ENCODE measurements around the gene C2CD4D.
"Not testable (repeated sequence)": the region's sequence is repeated elsewhere in the genome, so short reads cannot be mapped to it uniquely, and the experiment has no call there.

Gene C2CD4D

DNA sequence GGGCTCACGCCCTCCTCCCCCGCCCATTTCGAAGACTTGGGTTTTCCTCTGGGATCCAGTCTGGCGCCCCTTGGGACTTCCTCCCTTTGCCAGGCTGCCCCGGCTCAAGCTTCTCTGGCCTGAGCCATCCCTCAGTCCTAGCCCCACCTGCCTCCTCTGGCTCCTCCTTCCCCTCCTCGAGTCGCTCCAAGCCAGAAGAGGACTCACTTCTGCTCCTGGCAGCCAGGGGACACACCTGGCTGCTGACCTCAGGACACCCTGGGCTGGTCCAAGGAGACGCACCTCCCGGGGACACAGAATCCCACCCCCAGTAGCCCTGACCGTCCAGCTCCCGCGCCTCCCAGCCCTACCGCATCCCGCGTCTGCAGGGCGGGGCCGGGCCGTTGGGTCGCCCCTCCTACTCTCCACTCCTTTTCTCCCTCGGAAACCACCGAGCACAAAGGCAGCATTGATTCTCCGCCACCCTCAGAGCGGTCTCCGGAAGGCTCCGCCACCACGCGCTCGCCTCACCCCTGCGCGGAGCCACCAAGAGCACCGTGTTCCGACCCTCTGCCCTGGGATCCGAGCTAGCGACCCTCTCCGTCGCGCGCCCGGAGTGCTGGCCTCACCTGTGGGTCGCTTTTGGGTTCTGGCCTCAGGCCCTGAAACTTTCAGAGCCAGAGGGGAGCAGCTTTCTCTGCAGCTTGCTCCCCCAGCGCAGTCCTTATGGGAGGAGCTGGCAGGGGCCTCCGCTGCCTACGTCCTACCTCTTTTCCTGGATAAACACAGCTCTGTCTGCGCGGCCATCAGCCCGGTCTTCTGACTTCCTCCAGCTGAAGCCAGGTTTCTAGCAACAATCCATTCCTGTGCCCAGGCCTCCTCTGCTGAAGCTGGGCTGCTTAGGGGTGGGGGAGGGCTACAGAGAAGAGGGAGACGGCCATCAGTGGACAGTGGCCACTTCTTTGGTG is at the start of gene C2CD4D:
C2CD4D (minus strand) TSS at position 364 of the 947 bp plus-strand sequence. CDS start 831 bp downstream, outside the sequence.
- no peak for DNase-seq

DNA sequence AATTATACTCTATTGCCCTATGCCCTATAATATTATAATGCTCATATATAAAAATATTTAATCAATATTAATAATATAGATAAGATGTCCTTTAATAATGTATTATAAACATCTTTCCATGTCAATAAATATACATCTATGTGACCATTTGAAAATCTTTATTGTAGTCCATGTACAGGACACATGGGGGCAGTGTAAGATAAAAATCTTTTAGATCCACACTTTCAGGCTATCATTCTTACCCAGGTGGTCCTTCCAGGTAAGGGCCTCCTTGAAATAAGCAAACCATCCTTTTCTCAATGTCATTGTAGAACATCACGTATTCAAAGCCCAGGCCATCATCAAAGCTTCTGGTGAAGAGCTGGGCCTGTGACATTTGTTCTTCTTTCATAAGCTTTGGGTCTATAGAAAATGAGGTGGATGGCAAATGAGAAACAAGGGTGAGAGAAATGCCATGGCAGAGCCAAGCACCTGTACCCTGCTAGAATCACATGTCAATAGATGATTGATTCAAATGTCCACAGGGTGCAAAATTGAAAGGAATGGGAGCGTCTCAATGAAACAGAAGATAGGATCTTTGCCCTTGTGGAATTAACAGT is 49.5 kb upstream of the C2CD4D start:
- DNase-seq: no peak

DNA sequence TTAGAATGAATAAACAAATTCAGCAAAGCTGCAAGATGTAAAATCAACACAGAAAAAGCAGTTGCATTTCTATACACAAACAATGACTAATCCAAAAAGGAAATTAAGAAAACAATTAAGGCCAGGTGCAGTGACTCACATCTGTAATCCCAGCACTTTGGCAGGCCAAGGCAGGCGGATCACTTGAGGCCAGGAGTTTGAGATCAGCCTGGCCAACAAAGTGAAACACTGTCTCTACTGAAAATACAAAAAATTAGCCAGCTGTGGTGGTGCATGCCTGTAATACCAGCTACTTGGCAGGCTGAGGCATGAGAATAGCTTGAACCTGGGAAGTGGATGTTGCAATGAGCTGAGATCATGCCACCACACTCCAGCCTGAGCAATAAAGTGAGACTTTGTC is 47.4 kb upstream of the C2CD4D start:
- DNase-seq: no peak

DNA sequence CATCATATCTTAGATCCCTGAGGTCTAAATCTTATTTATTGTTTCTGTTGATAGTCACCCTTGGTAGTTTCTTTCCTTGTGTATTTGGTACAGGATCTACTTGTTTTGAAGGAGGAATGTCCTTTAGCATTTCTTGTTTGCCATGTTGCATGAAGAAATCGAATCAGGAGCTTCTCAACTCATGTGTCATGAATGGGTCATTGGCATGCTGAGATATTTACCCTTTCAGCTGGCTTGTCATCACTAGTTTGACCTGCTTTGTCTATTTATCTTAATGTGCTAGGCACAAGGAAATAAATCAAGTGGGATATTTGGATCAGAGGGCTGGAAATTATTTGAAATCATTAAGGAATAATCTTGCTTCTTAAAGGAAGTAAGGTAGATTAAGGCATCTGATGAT is 45.9 kb upstream of the C2CD4D start:
- DNase-seq: no peak

DNA sequence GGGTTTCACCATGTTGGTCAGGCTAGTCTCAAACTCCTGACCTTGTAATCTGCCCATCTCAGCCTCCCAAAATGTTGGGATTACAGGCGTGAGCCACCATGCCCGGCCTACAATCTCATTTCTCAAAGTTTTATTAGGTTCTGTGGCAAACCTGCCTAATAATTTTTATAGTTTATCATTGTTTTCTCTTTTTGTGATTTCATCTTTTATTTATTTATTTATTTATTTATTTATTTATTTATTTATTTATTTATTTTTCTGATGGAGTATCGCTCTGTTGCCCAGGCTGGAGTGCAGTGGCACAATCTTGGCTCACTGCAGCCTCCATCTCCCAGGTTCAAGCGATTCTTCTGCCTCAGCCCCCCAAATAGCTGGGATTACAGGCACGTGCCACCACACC is 45.3 kb upstream of the C2CD4D start:
- DNase-seq: not testable (repeated sequence)

DNA sequence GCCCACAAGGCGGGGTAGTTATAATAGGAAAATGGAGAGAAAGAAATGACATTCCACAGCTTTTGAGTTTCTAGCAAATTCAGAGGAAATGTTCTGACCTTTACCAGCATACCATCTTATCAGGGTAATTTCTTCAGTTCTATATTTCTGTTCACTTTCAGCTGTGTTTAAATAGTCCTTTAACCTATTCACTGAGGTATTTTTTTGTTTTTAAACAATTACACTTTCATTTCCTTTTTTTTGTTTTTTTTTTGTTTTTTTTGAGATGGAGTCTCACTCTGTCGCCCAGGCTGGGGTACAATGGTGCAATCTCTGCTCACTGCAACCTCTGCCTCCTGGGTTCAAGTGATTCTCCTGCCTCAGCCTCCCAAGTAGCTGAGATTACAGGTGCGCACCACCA is 44.8 kb upstream of the C2CD4D start:
- not testable (repeated sequence) for DNase-seq

DNA sequence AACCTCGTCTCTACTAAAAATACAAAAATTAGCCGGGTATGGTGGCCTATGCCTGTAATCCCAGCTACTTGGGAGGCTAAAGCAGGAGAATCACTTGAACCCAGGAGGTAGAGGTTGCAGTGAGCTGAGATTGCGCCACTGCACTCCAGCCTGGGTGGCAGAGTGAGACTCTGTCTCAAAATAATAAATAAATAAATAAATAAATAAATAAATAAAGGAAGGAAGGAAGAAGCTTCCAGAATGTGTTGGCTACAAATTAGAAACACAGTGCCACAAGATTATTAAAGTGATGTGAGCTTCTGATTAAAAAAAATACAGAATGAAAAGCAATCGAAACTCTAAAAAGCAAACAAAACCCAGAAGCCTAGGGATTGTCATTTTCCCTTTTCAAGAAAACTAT is 44.3 kb upstream of the C2CD4D start:
- not testable (repeated sequence) for DNase-seq

DNA sequence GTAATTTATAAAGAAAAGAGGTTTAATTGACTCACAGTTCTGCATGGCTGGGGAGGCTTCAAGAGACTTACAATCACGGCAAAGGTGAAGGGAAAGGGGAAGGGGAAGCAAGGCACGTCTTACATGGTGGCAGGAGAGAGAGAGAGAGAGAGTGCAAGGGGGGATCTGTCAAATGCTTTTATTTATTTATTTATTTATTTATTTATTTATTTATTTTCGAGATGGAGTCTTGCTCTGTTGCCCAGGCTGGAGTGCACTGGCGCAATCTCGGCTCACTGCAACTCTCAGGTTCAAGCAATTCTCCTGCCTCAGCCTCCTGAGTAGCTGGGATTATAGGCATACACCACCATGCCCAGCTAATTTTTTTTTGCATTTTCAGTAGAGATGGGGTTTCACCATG is 43.3 kb upstream of the C2CD4D start:
- DNase-seq: not testable (repeated sequence)

DNA sequence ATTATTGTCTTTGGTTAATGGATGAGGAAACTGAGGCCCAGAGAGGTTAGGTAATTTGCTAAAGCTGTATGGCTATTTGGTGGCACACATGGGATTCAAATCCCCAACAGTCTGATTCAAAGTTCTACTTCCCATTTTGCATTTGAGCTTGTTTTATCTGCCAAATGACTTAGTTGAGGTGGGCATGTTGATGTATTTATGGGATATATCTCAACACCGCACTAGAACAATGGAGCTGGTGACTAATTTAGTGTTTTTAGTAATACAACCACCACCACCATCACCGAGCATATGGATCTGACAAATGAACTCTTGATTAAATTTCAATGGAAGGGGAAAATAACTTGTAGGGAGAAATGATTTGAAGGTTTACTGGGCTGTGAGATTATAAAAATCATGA is 42.8 kb upstream of the C2CD4D start:
- DNase-seq: no peak

DNA sequence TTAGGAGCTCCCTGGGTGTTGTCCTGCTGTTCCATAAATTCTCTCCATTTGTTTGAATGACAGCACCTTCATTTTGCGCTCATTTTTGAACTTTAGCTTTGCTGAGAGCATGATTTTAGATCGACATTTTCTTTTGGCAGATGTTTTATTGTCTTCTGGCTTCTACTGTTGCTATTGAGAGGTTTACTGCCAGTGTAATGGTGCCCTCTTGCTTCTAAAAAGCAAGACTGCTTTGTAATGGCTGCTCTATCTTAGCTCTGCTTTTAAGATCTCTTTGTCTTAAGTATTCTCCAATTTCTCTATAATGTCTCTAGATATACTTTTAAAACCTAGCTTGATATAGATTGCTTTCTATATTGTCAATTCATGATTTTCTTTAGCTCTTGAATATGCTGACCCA is 41.9 kb upstream of the C2CD4D start:
- no peak for DNase-seq

DNA sequence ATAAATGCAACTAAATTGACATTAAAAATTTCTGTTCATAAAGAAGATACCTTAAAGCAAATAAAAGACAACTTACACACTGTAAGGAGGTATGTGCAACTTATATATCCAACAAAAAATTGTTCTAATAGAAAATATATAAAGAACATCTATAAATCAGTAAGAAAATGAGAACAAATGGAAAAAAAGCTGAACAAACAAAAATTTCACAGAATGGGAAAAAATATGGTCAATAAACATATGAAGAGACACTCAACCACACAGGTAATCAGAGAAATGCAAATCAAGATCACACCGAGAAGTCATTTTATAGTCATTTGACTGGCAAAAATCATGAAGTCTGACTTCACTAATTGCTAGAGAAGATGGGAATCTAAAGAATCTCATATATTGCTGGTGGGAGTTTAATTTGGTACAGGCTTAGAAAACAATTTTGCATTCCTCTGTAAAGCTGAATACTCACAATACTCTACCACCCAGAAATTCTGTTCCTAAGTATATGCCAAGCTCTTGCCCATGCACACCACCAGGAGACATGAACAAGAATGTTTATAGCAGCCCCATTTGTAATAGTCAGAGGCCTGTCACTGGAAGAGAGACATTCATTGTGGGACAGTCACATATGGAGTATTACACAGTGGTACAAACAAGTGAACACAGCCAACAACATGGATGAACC is 35.9 kb upstream of the C2CD4D start:
- DNase-seq: no peak

DNA sequence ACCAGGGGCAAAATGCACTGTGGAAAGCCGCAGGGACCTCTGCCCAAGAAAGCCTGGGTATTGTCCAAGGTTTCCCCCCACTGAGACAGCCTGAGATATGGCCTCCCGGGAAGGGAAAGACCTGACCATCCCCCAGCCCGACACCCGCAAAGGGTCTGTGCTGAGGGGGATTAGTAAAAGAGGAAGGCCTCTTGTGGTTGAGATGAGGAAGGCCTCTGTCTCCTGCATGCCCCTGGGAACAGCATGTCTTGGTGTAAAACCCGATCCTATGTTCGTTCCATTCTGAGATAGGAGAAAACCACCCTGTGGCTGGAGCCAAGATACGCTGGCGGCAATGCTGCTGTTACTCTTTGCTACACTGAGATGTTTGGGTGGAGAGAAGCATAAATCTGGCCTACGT is 33.2 kb upstream of the C2CD4D start:
- not testable (repeated sequence) for DNase-seq

DNA sequence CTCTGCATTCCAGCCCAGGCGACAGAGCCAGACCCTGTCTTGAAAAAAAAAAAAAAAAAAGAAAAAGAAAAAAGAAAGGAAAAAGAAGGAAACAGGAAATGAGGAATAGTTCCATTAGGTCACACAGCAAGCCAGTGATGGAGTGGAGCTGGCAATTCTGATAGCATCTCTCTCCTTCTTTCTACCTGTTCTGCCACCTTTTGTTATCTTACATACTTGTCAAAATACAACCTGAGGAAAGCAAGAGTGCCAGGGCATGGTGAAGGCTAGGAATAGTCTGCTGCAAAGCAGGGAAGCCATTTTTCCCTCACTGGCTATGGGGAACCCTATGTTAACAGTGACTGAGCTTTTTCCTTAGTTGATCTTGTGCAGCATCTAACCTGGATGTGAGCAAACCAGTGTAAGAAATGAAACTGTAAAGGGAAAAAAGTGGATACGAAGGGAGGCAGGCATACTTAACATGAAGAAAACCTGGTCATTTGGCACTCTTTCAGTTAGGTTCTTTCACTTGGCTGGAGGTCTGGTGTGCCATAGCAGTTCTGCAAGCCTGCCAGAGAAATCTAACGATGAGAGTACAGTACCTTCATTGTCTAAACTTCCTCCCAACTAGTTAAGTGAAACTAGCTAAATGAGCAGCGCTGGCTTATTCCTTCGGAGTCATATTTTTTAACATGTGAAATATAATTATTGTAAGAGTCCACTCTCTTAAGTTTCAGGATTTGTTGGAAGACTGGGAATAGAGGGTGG is 31.8 kb upstream of the C2CD4D start:
- DNase-seq: no peak

DNA sequence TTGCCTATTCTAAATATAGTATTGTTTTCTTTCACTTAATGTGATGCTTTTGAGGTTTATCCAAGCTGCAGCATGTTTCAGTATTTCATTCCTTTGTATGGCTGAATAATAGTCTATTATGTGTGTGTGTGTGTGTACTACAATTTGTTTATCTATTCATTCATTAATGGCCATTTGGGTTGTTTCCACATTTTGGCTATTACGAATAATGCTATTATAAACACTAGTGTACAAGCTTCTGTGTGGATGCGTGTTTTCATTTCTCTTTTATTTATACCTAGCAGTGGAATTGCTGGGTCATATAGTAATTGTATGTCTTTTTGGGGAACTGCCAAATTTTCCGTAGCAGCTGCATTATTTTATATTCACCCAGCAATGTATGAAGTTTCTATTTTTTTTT is 28.9 kb upstream of the C2CD4D start:
- DNase-seq: no peak

DNA sequence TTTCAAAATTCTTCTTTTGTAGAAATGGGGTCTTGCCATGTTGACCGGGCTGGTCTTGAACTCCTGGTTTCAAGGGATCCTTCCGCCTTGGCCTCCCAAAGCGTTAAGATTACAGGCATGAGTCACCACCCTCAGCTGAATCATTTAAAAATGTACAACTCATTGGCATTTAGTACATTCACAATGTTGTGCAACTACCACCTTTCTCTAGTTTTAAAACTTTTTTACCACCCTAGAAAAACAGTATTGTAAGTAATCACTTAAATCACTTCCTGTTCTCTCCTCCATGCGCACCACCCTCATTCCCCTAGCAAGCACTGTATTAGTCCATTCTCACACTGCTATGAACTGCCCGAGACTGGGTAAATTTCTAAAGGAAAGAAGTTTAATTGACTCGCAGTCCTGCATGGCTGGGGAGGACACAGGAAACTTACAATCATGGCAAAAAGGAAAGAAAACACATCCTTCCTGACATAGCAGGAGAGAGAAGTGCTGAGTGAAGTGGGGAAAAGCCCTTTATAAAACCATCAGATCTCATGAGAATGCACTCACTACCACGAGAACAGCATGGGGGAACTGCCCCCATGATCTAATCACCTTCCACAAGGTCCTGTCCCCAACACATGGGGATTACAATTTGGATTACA is 28.3 kb upstream of the C2CD4D start:
- DNase-seq: peak in 1 of 2 donors; percentile 32

DNA sequence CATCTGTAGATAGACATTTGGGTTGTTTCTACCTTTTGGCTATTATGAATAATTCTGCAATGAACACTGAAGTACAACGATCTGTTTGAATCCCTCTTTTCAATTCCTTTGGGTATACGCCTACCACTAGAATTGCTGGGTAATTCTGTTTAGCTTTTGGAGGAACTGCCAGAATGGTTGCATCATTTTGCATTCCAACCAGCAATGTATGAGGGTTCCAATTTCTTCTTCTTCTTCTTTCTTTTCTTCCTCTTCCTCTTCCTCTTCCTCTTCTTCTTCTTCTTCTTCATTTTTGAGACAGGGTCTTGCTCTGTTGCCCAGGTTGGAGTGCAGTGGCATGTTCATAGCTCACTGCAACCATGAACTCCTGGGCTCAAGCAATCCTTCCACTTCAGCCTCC is 27.7 kb upstream of the C2CD4D start:
- no peak for DNase-seq

DNA sequence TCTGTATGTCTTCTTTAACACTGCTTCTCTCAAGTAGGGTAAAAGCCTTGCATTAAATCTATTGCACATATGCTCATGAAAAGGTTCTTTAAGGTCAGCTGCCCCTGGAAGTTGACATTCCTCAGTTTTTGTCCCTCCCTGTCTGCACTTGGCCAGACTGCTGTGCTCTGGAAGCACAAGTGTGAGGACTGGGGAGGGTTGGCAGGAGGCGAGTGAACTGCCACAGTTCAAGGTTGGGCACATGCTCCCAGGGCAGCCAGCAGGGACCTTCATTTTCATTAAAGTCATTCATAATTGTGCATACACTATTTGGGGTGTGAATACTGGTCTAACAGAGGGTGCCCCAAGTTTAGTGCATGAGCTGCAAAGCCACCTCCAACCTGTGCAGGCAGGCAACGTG is 24.8 kb upstream of the C2CD4D start:
- no peak for DNase-seq

DNA sequence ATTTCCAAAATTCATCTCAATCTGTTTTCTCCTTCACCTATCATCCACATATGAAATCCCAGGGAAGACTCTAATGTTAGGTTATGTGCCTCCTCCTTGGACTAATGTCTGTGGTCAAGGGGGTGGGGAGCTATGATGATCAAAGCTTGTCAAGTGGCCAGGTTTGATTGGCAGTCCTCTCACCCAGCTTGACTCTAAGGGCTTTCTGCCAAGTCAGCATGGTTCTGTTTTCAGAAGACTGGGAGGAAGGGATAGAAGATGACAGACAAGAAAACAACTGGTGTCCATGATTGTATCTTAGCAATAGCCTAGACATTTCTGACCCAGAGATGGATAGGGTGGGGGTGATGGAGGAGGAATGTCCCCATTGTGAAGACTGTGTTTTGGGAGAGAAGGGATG is 23.0 kb upstream of the C2CD4D start:
- no peak for DNase-seq

DNA sequence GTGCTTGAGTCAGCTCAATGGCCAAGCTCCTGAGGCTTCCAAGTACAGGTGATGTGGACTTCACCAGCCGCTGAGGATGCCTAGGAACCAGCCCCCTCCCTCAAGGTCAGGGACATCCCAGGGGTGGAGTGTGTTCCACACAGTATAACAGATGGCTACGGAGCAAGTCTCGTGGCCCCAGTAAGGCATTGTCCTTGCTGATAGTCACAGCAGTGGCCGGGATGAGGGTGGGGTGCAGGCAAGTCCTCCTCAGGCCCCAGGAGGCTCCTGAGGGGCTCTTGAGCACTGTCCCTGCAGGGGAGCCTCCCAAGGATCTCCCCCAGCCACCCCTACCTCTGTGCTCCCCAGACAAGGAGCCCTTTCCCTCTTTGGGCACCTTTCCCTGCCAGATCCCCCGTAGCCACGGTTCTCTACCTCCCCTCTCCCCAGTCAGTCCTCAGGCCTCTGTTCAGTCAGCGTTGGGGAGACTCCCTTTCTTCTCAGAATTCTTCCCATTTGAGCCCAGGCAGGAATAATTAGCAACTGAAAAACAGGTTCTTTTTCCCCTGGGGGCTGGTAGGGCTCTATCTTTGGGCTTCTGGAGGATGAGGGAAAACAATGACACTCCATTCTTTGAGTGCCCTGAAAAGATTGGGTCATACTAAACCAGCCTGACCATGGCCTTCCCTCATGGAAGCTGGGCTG is 21.0 kb upstream of the C2CD4D start:
- no peak for DNase-seq

DNA sequence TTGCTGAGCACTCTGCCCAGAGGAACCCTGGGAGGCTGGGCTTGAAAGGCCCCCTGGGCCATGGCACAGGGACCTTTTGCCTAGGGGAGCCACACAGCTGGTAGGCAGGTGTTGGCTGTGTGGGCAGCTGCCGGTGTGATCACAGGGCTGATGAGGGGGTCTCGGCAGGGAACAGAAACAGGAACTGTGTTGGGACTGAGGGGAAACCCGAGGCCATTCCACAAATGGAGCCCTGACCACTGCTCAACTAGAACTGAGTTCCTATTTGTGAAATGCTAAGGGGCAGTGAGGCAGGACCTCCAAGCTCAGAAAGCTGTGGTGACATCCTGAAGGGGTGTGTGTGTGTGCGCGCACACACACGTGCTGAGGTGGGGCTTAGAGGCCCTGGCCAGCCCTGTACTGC is 20.3 kb upstream of the C2CD4D start:
- DNase-seq: no peak

DNA sequence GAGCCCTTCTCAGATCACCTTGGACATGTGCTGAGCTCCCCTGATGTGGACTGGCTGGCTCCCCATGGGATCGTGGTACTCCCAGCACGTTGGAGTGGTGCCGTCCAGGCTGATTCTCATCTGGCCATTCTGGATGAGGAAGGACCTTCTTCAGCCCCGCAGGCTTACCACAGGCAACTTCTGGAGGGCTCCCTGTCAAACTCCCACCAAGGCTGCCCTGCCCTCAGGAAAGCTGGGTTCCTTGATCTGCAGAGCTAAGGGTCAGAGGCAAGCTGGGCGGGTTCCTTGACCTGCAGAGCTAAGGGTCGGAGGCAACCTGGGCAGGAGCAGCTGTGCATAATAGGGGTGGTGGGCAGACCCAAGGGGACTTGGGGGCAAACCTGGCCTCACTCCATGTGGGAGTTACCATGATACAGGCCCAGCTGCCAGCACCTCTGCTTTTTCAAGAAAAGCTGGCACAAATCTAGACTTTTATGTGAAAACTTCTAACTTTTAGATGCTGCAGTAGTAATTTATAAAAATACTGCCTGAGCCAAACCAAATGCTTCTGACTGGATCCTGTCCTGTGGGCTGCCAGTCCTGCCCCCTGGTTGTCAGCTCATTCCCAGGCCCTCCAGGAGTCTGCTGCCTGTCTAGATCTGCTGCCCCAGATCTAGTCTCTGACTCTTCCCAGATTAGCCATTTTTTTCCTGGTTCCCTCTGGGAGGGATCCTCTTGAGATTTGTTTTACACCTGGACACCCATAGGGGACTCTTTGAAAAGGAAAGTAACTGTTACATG is 19.5 kb upstream of the C2CD4D start:
- no peak for DNase-seq
